GM12878 (cell line): ENCODE results near the gene MYCN. TPM values are rescaled to one million over a fixed set of nuclear protein-coding genes. Genes with fewer than 3 reads are reported as not detected.

ENCODE experiments used
- ATAC-seq: fragments of 200-7000 bp; cut with Tn5 transposase; 3 replicates; pipeline ENCODE4 v1.9.1; 2020; ENCODE audit warnings: mild to moderate bottlenecking, moderate library complexity
- BruUV-seq: library from RNA; stranded (reverse); fragments of 400-500 nt; replicated peaks from 2 replicates; lab custom pipeline; 2021; lab: Mats Ljungman, UMichigan
- CTCF ChIA-PET: fragments of 300-600 bp; sonication (Branson Sonifier 250); formaldehyde crosslinking; extraction: SDS; loops from one replicate; lab custom pipeline; 2021; ENCODE audit warnings: inconsistent platforms; lab: Yijun Ruan, JAX
- POLR2A ChIA-PET: fragments of 350-600 bp; formaldehyde crosslinking; extraction: SDS; loops from one replicate; lab custom pipeline; 2021; ENCODE audit warnings: inconsistent platforms; lab: Charles Lee
- RAD21 ChIA-PET: fragments of 300-600 bp; sonication (Branson Sonifier 250); formaldehyde crosslinking; loops from one replicate; lab custom pipeline; 2023; ENCODE audit warnings: antibody characterized with exemption; ENCODE audit not compliant: unreplicated experiment; lab: Charles Lee
- SMC1A ChIA-PET: fragments of 300-600 bp; sonication (Branson Sonifier 250); formaldehyde crosslinking; loops from one replicate; lab custom pipeline; 2023; ENCODE audit not compliant: unreplicated experiment, uncharacterized antibody; lab: Charles Lee
- DNase-seq: peaks from one replicate; pipeline ENCODE4 v3.0.0-alpha.2; 2011; ENCODE audit warnings: low read depth, low spot score
- FAIRE-seq: peaks from 3 replicates; lab custom pipeline; 2011; peaks lifted over from hg19 to GRCh38; lab: Jason Lieb, UNC
- H2AFZ ChIP-seq: 2 replicates; pipeline ENCODE4 v1.6.0; 2011; ENCODE audit warnings: low read depth, low read length, control low read depth; ENCODE audit not compliant: control insufficient read depth
- H3K27ac ChIP-seq: 2 replicates; pipeline ENCODE4 v1.5.1; 2011; ENCODE audit warnings: control low read depth; ENCODE audit not compliant: control insufficient read depth, insufficient read depth
- H3K27me3 ChIP-seq, 2 experiments: replicated peaks in 1 of 2; 2 replicates each; pipeline versions ENCODE4 v1.6.0 to v1.6.1; 2011; ENCODE audit warnings: low read length in 1 of 2; ENCODE audit not compliant: control insufficient read depth in 2 of 2, insufficient read depth in 2 of 2
- H3K36me3 ChIP-seq, 2 experiments: 2 replicates each; pipeline ENCODE4 v1.5.1; 2011; ENCODE audit warnings: low read length in 1 of 2; ENCODE audit not compliant: control insufficient read depth in 2 of 2, insufficient read depth in 2 of 2
- H3K4me1 ChIP-seq: 2 replicates; pipeline ENCODE4 v1.6.1; 2011; ENCODE audit warnings: mild to moderate bottlenecking, low read length, moderate library complexity, mixed read lengths; ENCODE audit not compliant: control insufficient read depth, insufficient read depth
- H3K4me2 ChIP-seq: 2 replicates; pipeline ENCODE4 v1.6.0; 2011; ENCODE audit warnings: control low read depth; ENCODE audit not compliant: control insufficient read depth, insufficient read depth
- H3K4me3 ChIP-seq: fragments of 200-600 bp; sonication (generic); 2 replicates; pipeline ENCODE4 v1.5.1; 2016
- H3K79me2 ChIP-seq: 2 replicates; pipeline ENCODE4 v1.6.0; 2011; ENCODE audit warnings: low read length; ENCODE audit not compliant: control insufficient read depth, insufficient read depth
- H3K9ac ChIP-seq: 2 replicates; pipeline ENCODE4 v1.8.0; 2011; ENCODE audit warnings: low read length, control low read depth, mixed read lengths; ENCODE audit not compliant: control insufficient read depth, insufficient read depth
- H3K9me3 ChIP-seq: replicated peaks from 3 replicates; pipeline ENCODE4 v1.5.1; 2011; ENCODE audit warnings: mild to moderate bottlenecking, low read length; ENCODE audit not compliant: control insufficient read depth, insufficient read depth
- H4K20me1 ChIP-seq: 2 replicates; pipeline ENCODE4 v1.6.0; 2011; ENCODE audit not compliant: control insufficient read depth, insufficient read depth
- NFYB ChIP-seq: IDR thresholded peaks from 2 replicates; pipeline ENCODE4 v1.6.1; 2011; ENCODE audit warnings: low read depth, mild to moderate bottlenecking, low read length, improper control_type of control experiment, moderate library complexity; ENCODE audit not compliant: insufficient read depth
- PML ChIP-seq: IDR thresholded peaks from 2 replicates; pipeline ENCODE4 v1.6.1; 2012; ENCODE audit warnings: low read length, inconsistent platforms
- SMC3 ChIP-seq: IDR thresholded peaks from 2 replicates; pipeline ENCODE4 v1.6.1; 2011; ENCODE audit warnings: low read length, improper control_type of control experiment, borderline replicate concordance
- SP1 ChIP-seq: IDR thresholded peaks from one replicate; pipeline ENCODE4 v1.6.1; 2011; ENCODE audit warnings: low read depth, low read length
- SUZ12 ChIP-seq: fragments of 200-600 bp; sonication (generic); IDR thresholded peaks from one replicate; pipeline ENCODE4 v1.6.1; 2018; ENCODE audit warnings: antibody characterized with exemption, mild to moderate bottlenecking; ENCODE audit not compliant: unreplicated experiment
- TCF12 ChIP-seq: IDR thresholded peaks from 2 replicates; pipeline ENCODE4 v1.6.1; 2011; ENCODE audit warnings: low read depth, mild to moderate bottlenecking, low read length
- ZNF207 ChIP-seq: fragments of 450-650 bp; IDR thresholded peaks from 2 replicates; pipeline ENCODE4 v1.6.1; 2014; ENCODE audit warnings: antibody characterized with exemption, mild to moderate bottlenecking, borderline replicate concordance
- WGBS: methylation state at CpG from one replicate; pipeline ENCODE4 v1.1.6; 2016; ENCODE audit warnings: low lambda C conversion rate; ENCODE audit not compliant: insufficient replicate concordance, insufficient coverage; ENCODE audit errors: missing lambda C conversion rate; 5-methylcytosine and 5-hydroxymethylcytosine counted together
- in situ Hi-C: fragments of 300-500 bp; cut with MboI; formaldehyde crosslinking; loops from 9 replicates; pipeline ENCODE4 v1.14.3; 2018; ENCODE audit warnings: mixed read lengths
- intact Hi-C: fragments of 100-400 bp; cut with micrococcal nuclease; formaldehyde crosslinking; loops from one replicate; pipeline ENCODE4 v1.14.2; 2022; ENCODE audit not compliant: unreplicated experiment
- polyA plus RNA-seq, 11 experiments: library from polyadenylated mRNA; depleted of rRNA in 4 of 11; unstranded in 6 of 11; stranded (reverse) in 5 of 11; fragments of >200 nt; fragmentation: Nextera tagmentation in 4 of 11; fragmentation: Illumina TruSeq in 1 of 11; extraction: Ambion mirVana in 4 of 11; extraction: Trizol in 1 of 11; gene quantifications; 1 replicate in 1 of 11; 2 replicates in 10 of 11; pipeline versions ENCODE4 v1.2.1 to v1.2.3, GENCODE V29; 2011 to 2016; ENCODE audit warnings: inconsistent platforms in 2 of 11, missing spikeins in 2 of 11, low read depth in 1 of 11
- total RNA-seq, 4 experiments: library from RNA; depleted of rRNA in 3 of 4; stranded (reverse); fragments of >200 nt in 3 of 4; fragmentation: Illumina TruSeq in 1 of 4; extraction: Trizol in 1 of 4; gene quantifications; 2 replicates each; pipeline versions ENCODE4 v1.2.1 to v1.2.3, GENCODE V29; 2013 to 2021
- TF ChIP-seq, protein P1 (sequence below): IDR thresholded peaks from 2 replicates; pipeline ENCODE4 v1.6.1; 2011; ENCODE audit warnings: low read depth, mild to moderate bottlenecking, low read length, moderate library complexity, borderline replicate concordance; ENCODE audit errors: extremely low read depth
- TF ChIP-seq, protein P2 (sequence below): IDR thresholded peaks from 2 replicates; pipeline ENCODE4 v1.6.1; 2012; ENCODE audit warnings: mild to moderate bottlenecking, low read depth, low read length
- TF ChIP-seq, protein P3 (sequence below): IDR thresholded peaks from 2 replicates; pipeline ENCODE4 v1.6.1; 2011; ENCODE audit warnings: borderline replicate concordance, low read depth, mild to moderate bottlenecking, moderate library complexity, low read length; ENCODE audit not compliant: insufficient read depth, poor library complexity, severe bottlenecking

MYCN gene
- total and polyA plus RNA-seq, 10 of the 15 experiments (the other 5 are each of a cell fraction or from before 2014, with no cell fraction given), result not detected

GRCh38 chr2:15897431-15898098, 42.8 kb upstream of the MYCN start:
- H3K9me3 ChIP-seq, result no peaks in the 10 kb centered on the region; the same call in 2 of the 3 replicates
- ChIA-PET CTCF (no interaction called here), POLR2A (interaction anchor here (0.6 kb wide), 1 partner anchor 784 kb away, joined by 3 read pairs; no protein-coding TSS in a partner anchor), SMC1A (no interaction called here), RAD21 (no interaction called here)
- no peak overlapping the region for H3K9ac ChIP-seq
- TF ChIP-seq SP1 (no peak), NFYB (no peak), ZNF207 (no peak), PML (no peak), TCF12 (no peak), SUZ12 (no peak), SMC3 (no peak)
- TF ChIP-seq, protein P1, sequence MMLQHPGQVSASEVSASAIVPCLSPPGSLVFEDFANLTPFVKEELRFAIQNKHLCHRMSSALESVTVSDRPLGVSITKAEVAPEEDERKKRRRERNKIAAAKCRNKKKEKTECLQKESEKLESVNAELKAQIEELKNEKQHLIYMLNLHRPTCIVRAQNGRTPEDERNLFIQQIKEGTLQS, result no peak
- TF ChIP-seq, protein P2, sequence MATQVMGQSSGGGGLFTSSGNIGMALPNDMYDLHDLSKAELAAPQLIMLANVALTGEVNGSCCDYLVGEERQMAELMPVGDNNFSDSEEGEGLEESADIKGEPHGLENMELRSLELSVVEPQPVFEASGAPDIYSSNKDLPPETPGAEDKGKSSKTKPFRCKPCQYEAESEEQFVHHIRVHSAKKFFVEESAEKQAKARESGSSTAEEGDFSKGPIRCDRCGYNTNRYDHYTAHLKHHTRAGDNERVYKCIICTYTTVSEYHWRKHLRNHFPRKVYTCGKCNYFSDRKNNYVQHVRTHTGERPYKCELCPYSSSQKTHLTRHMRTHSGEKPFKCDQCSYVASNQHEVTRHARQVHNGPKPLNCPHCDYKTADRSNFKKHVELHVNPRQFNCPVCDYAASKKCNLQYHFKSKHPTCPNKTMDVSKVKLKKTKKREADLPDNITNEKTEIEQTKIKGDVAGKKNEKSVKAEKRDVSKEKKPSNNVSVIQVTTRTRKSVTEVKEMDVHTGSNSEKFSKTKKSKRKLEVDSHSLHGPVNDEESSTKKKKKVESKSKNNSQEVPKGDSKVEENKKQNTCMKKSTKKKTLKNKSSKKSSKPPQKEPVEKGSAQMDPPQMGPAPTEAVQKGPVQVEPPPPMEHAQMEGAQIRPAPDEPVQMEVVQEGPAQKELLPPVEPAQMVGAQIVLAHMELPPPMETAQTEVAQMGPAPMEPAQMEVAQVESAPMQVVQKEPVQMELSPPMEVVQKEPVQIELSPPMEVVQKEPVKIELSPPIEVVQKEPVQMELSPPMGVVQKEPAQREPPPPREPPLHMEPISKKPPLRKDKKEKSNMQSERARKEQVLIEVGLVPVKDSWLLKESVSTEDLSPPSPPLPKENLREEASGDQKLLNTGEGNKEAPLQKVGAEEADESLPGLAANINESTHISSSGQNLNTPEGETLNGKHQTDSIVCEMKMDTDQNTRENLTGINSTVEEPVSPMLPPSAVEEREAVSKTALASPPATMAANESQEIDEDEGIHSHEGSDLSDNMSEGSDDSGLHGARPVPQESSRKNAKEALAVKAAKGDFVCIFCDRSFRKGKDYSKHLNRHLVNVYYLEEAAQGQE, result no peak
- TF ChIP-seq, protein P3, sequence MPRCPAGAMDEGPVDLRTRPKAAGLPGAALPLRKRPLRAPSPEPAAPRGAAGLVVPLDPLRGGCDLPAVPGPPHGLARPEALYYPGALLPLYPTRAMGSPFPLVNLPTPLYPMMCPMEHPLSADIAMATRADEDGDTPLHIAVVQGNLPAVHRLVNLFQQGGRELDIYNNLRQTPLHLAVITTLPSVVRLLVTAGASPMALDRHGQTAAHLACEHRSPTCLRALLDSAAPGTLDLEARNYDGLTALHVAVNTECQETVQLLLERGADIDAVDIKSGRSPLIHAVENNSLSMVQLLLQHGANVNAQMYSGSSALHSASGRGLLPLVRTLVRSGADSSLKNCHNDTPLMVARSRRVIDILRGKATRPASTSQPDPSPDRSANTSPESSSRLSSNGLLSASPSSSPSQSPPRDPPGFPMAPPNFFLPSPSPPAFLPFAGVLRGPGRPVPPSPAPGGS, result no peak
- H3K27ac ChIP-seq, result no peak overlapping the region
- H3K4me1 ChIP-seq, result no peaks in the 10 kb centered on the region
- no peaks in the 10 kb centered on the region for H3K79me2 ChIP-seq
- H4K20me1 ChIP-seq, result no peaks in the 10 kb centered on the region
- WGBS, result 39% methylated on average over 4 of the region's 4 CpGs
- DNase-seq (no peak), FAIRE-seq (no peak), ATAC-seq (no peak)
- H3K4me3 ChIP-seq, result no peak overlapping the region
- no peak overlapping the region for H3K4me2 ChIP-seq
- in situ Hi-C loops, result no loop called here
- H3K36me3 ChIP-seq, result no peaks in the 10 kb centered on the region
- BruUV-seq, result no TSS peak
- no peak overlapping the region for H2AFZ ChIP-seq
- no peaks in the 10 kb centered on the region for H3K27me3 ChIP-seq
- intact Hi-C loops, result no loop called here
